DOHH2 (cell line): ENCODE data around the gene KIF26B.

Source experiments
- H3F3A ChIP-seq: fragments of 200-600 bp; sonication (generic), shearing (Covaris generic); 2 replicates; pipeline ENCODE4 v1.6.0; 2016; ENCODE audit warnings: antibody characterized with exemption, mild to moderate bottlenecking; ENCODE audit not compliant: control insufficient read depth, insufficient read depth
- H3K27ac ChIP-seq: fragments of 200-600 bp; sonication (generic); 2 replicates; pipeline ENCODE4 v1.5.1; 2014; ENCODE audit warnings: low read depth, mild to moderate bottlenecking, low read length, moderate library complexity
- H3K27me3 ChIP-seq: fragments of 200-600 bp; sonication (generic); 2 replicates; pipeline ENCODE4 v1.6.1; 2014; ENCODE audit warnings: mild to moderate bottlenecking, low read length, mixed read lengths; ENCODE audit not compliant: control insufficient read depth
- H3K36me3 ChIP-seq: fragments of 200-600 bp; sonication (generic); 2 replicates; pipeline ENCODE4 v1.6.1; 2014; ENCODE audit warnings: mild to moderate bottlenecking, low read length, moderate library complexity, mixed read lengths; ENCODE audit not compliant: control insufficient read depth
- H3K4me1 ChIP-seq: fragments of 200-600 bp; sonication (generic); 2 replicates; pipeline ENCODE4 v1.6.1; 2014; ENCODE audit warnings: mild to moderate bottlenecking, low read length, mixed read lengths; ENCODE audit not compliant: control insufficient read depth
- H3K4me2 ChIP-seq: fragments of 200-600 bp; sonication (generic); 2 replicates; pipeline ENCODE4 v1.6.0; 2014; ENCODE audit warnings: mild to moderate bottlenecking, low read length, moderate library complexity
- H3K4me3 ChIP-seq: fragments of 200-600 bp; sonication (generic); 2 replicates; pipeline ENCODE4 v1.5.1; 2014; ENCODE audit warnings: mild to moderate bottlenecking, low read length, mixed read lengths
- H3K79me2 ChIP-seq: fragments of 200-600 bp; sonication (generic); 2 replicates; pipeline ENCODE4 v1.6.1; 2014; ENCODE audit warnings: mild to moderate bottlenecking, low read length, mixed read lengths; ENCODE audit not compliant: control insufficient read depth
- H3K9me2 ChIP-seq: fragments of 200-600 bp; sonication (generic); replicated peaks from 2 replicates; pipeline ENCODE4 v1.6.1; 2014; ENCODE audit warnings: mild to moderate bottlenecking, low read length, mixed read lengths; ENCODE audit not compliant: control insufficient read depth
- H3K9me3 ChIP-seq: fragments of 200-600 bp; sonication (generic); 2 replicates; pipeline ENCODE4 v1.6.1; 2014; ENCODE audit warnings: antibody characterized with exemption, low read length, mixed read lengths; ENCODE audit not compliant: control insufficient read depth, insufficient read depth
- H4K20me1 ChIP-seq: fragments of 200-600 bp; sonication (generic); 2 replicates; pipeline ENCODE4 v1.6.0; 2014; ENCODE audit warnings: low read depth, mild to moderate bottlenecking, antibody characterized with exemption, low read length, moderate library complexity; ENCODE audit not compliant: control insufficient read depth, insufficient read depth
- EZH2phosphoT487 ChIP-seq: fragments of 200-600 bp; sonication (generic); IDR thresholded peaks from 2 replicates; pipeline ENCODE4 v1.6.1; 2017; ENCODE audit warnings: borderline replicate concordance, mild to moderate bottlenecking, antibody characterized with exemption, low read length, moderate library complexity, mixed read lengths
- TF ChIP-seq, protein P1 (sequence below): fragments of 200-600 bp; sonication (generic); IDR thresholded peaks from one replicate; pipeline ENCODE4 v1.5.1; 2014; ENCODE audit warnings: antibody characterized with exemption, mild to moderate bottlenecking, low read depth, low read length; ENCODE audit not compliant: poor library complexity, severe bottlenecking

Gene KIF26B

DNA sequence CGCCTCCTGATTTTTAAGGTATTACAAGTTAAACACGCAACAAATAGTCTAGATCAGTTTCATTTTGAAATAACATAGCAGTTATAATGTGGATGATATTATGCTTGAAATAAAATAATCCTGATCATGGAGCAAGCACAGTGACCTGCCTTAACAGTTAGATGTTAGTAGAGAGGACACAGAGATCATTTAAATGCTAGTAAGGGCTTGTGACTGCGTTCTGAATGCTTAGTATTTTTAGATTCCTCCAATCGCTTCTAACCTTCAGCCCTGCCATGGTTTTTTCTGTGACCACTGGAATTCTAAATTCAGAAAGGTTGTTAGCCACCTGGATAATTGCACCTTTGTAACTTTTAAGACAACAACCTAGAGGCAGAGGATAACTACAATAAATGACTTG lies 46.4 kb downstream of the KIF26B start:
- H3K9me3 ChIP-seq, result 0 out of 2 replicates have a peak, but pooled peaks cover 3% of the 10 kb centered on the region
- H3K4me2 ChIP-seq, result no peak overlapping the region
- no peak overlapping the region for H3K4me3 ChIP-seq
- H4K20me1 ChIP-seq, result no peaks in the 10 kb centered on the region
- no peak overlapping the region for H3K27ac ChIP-seq
- no peaks in the 10 kb centered on the region for H3K9me2 ChIP-seq
- no peaks in the 10 kb centered on the region for H3F3A ChIP-seq
- TF ChIP-seq EZH2phosphoT487, result no peak
- TF ChIP-seq, protein P1, sequence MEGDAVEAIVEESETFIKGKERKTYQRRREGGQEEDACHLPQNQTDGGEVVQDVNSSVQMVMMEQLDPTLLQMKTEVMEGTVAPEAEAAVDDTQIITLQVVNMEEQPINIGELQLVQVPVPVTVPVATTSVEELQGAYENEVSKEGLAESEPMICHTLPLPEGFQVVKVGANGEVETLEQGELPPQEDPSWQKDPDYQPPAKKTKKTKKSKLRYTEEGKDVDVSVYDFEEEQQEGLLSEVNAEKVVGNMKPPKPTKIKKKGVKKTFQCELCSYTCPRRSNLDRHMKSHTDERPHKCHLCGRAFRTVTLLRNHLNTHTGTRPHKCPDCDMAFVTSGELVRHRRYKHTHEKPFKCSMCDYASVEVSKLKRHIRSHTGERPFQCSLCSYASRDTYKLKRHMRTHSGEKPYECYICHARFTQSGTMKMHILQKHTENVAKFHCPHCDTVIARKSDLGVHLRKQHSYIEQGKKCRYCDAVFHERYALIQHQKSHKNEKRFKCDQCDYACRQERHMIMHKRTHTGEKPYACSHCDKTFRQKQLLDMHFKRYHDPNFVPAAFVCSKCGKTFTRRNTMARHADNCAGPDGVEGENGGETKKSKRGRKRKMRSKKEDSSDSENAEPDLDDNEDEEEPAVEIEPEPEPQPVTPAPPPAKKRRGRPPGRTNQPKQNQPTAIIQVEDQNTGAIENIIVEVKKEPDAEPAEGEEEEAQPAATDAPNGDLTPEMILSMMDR, result no peak
- H3K4me1 ChIP-seq, result no peaks in the 10 kb centered on the region
- no peaks in the 10 kb centered on the region for H3K79me2 ChIP-seq
- H3K36me3 ChIP-seq, result no peaks in the 10 kb centered on the region
- peaks cover 6% of the 10 kb centered on the region; the same call in 1 of the 2 replicates for H3K27me3 ChIP-seq

GRCh38 chr1:245201827-245202226 lies 47.0 kb downstream of the KIF26B start:
- Histone ChIP-seq H3K27ac (no peak overlapping the region), H3K4me3 (no peak overlapping the region), H3K36me3 (no peaks in the 10 kb centered on the region), H4K20me1 (no peaks in the 10 kb centered on the region), H3K9me2 (no peaks in the 10 kb centered on the region), H3K79me2 (no peaks in the 10 kb centered on the region), H3K9me3 (peaks cover 7% of the 10 kb centered on the region; the same call in 1 of the 2 replicates), H3K4me2 (no peak overlapping the region), H3K27me3 (peaks cover 6% of the 10 kb centered on the region; the same call in 1 of the 2 replicates), H3F3A (no peaks in the 10 kb centered on the region), H3K4me1 (no peaks in the 10 kb centered on the region)
- TF ChIP-seq EZH2phosphoT487, result no peak
- TF ChIP-seq, protein P1, result no peak

- Histone ChIP-seq H3K27ac (no peak overlapping the region), H3K36me3 (no peaks in the 10 kb centered on the region), H3K79me2 (no peaks in the 10 kb centered on the region), H3K9me3 (peaks cover 17% of the 10 kb centered on the region; the same call in 1 of the 2 replicates), H3F3A (no peaks in the 10 kb centered on the region), H4K20me1 (no peaks in the 10 kb centered on the region), H3K27me3 (no peaks in the 10 kb centered on the region), H3K4me3 (no peak overlapping the region), H3K9me2 (no peaks in the 10 kb centered on the region), H3K4me2 (no peak overlapping the region), H3K4me1 (no peaks in the 10 kb centered on the region)
- no peak for TF ChIP-seq EZH2phosphoT487
- TF ChIP-seq, protein P1, result no peak
These were observed 50.6 kb downstream of the KIF26B start for GRCh38 chr1:245205396-245205795.

DNA sequence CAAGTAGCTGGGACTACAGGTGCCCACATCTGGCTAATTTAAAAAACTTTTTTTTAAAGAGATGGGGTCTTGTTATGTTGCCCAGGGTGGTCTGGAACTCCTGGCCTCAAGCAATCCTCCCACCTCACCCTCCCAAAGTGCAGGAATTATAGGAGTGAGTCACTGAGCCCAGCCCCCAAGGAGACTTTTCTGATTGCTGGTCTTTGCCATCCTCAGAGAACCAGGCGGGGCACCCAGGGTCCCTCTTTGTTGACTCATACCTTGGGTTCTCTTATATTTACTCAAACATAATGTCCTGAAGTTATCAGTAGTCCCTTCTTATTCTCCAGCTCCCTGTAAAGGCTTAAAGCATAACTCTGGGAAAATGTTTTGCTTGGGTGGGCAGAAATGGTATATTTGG lies 51.1 kb downstream of the KIF26B start:
- Histone ChIP-seq H4K20me1 (no peaks in the 10 kb centered on the region), H3F3A (no peaks in the 10 kb centered on the region), H3K27ac (no peak overlapping the region), H3K79me2 (no peaks in the 10 kb centered on the region), H3K9me3 (peaks cover 17% of the 10 kb centered on the region; the same call in 1 of the 2 replicates), H3K4me1 (no peaks in the 10 kb centered on the region), H3K27me3 (no peaks in the 10 kb centered on the region), H3K9me2 (no peaks in the 10 kb centered on the region), H3K4me2 (no peak overlapping the region), H3K4me3 (no peak overlapping the region), H3K36me3 (no peaks in the 10 kb centered on the region)
- no peak for TF ChIP-seq EZH2phosphoT487
- TF ChIP-seq, protein P1, result no peak
